Measurements from ENCODE around the gene ANKRD11.

Gene ANKRD11

GRCh38 chr16:89388536-89388935, 101.8 kb downstream of the ANKRD11 start:
- H3F3A ChIP-seq (ENCODE audit: control insufficient read depth, insufficient read depth) = no peaks in the 10 kb centered on the region
- no peaks in the 10 kb centered on the region for H3K27me3 ChIP-seq (ENCODE audit: control insufficient read depth, low read length)
- TF ChIP-seq EZH2phosphoT487 (IDR thresholded peaks at IDR 0.05; ENCODE audit: borderline replicate concordance, low read length) (no peak), CTCF (IDR thresholded peaks at IDR 0.05; ENCODE audit: low read depth, low read length, poor library complexity, severe bottlenecking) (no peak)
- H3K9me2 ChIP-seq (replicated peaks; ENCODE audit: control insufficient read depth, low read length) = no peaks in the 10 kb centered on the region
- H3K79me2 ChIP-seq (ENCODE audit: control insufficient read depth, low read length) = peaks cover 93% of the 10 kb centered on the region
- H3K4me1 ChIP-seq (ENCODE audit: control insufficient read depth, low read length) = peaks cover 12% of the 10 kb centered on the region
- no peaks in the 10 kb centered on the region for H3K9me3 ChIP-seq (ENCODE audit: control insufficient read depth, insufficient read depth, low read length)
- peaks cover 7% of the 10 kb centered on the region; the same call in 1 of the 2 replicates for H3K36me3 ChIP-seq (ENCODE audit: control insufficient read depth, low read length)
- H3K27ac ChIP-seq (ENCODE audit: low read depth, low read length) = no peak overlapping the region
- no peak overlapping the region for H3K4me3 ChIP-seq (ENCODE audit: low read length)
- no peak overlapping the region for H3K4me2 ChIP-seq (ENCODE audit: low read length)
- H4K20me1 ChIP-seq (ENCODE audit: control insufficient read depth, insufficient read depth, low read depth, low read length) = peaks cover 27% of the 10 kb centered on the region

- no peak overlapping the region for H3K4me2 ChIP-seq (ENCODE audit: low read length)
Observed at GRCh38 chr16:89386306-89387185, 103.8 kb downstream of the ANKRD11 start.

DNA sequence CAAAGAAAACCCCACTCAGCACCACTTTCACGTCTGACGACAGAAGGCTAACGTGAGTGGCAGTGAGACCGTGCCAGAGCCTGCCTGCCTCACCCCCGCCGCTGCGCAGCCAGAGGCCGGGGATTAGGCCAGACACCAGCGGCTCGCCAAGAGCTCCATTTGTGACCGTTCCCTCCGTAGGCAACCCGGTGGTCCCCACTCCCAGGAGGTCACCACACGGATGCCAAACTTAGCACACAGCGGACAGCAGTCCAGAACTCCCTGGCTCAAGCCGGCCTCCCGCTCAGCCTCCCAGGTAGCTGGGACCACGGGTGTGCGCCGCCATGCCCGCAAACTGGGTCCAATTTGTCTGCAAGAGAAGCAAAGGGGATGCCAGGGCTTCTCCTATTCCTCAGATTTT, 104.6 kb downstream of the ANKRD11 start:
- Histone ChIP-seq H3K27ac (ENCODE audit: low read depth, low read length) (no peak overlapping the region), H3K36me3 (ENCODE audit: control insufficient read depth, low read length) (no peaks in the 10 kb centered on the region), H3K4me2 (ENCODE audit: low read length) (no peak overlapping the region), H3K9me3 (ENCODE audit: control insufficient read depth, insufficient read depth, low read length) (no peaks in the 10 kb centered on the region), H3K9me2 (replicated peaks; ENCODE audit: control insufficient read depth, low read length) (no peaks in the 10 kb centered on the region), H3K4me1 (ENCODE audit: control insufficient read depth, low read length) (peaks cover 22% of the 10 kb centered on the region), H3F3A (ENCODE audit: control insufficient read depth, insufficient read depth) (no peaks in the 10 kb centered on the region), H3K4me3 (ENCODE audit: low read length) (no peak overlapping the region), H3K27me3 (ENCODE audit: control insufficient read depth, low read length) (no peaks in the 10 kb centered on the region), H3K79me2 (ENCODE audit: control insufficient read depth, low read length) (peaks cover 95% of the 10 kb centered on the region), H4K20me1 (ENCODE audit: control insufficient read depth, insufficient read depth, low read depth, low read length) (peaks cover 36% of the 10 kb centered on the region)
- TF ChIP-seq CTCF (IDR thresholded peaks at IDR 0.05; ENCODE audit: low read depth, low read length, poor library complexity, severe bottlenecking) (no peak), EZH2phosphoT487 (IDR thresholded peaks at IDR 0.05; ENCODE audit: borderline replicate concordance, low read length) (no peak)

More at GRCh38 chr16:89386306-89387185, 103.8 kb downstream of the ANKRD11 start:
- Histone ChIP-seq H3K27me3 (ENCODE audit: control insufficient read depth, low read length) (no peaks in the 10 kb centered on the region), H3K4me1 (ENCODE audit: control insufficient read depth, low read length) (peaks cover 16% of the 10 kb centered on the region), H4K20me1 (ENCODE audit: control insufficient read depth, insufficient read depth, low read depth, low read length) (peaks cover 33% of the 10 kb centered on the region), H3K4me3 (ENCODE audit: low read length) (no peak overlapping the region), H3K27ac (ENCODE audit: low read depth, low read length) (no peak overlapping the region), H3K9me2 (replicated peaks; ENCODE audit: control insufficient read depth, low read length) (no peaks in the 10 kb centered on the region), H3K79me2 (ENCODE audit: control insufficient read depth, low read length) (peaks cover 95% of the 10 kb centered on the region), H3K9me3 (ENCODE audit: control insufficient read depth, insufficient read depth, low read length) (no peaks in the 10 kb centered on the region), H3F3A (ENCODE audit: control insufficient read depth, insufficient read depth) (no peaks in the 10 kb centered on the region), H3K36me3 (ENCODE audit: control insufficient read depth, low read length) (no peaks in the 10 kb centered on the region)
- no peak for TF ChIP-seq CTCF (IDR thresholded peaks at IDR 0.05; ENCODE audit: low read depth, low read length, poor library complexity, severe bottlenecking)
- no peak for TF ChIP-seq EZH2phosphoT487 (IDR thresholded peaks at IDR 0.05; ENCODE audit: borderline replicate concordance, low read length)

Measured in DOHH2 (cell line).